ENCODE results near the gene IL1RAPL1.

DNA sequence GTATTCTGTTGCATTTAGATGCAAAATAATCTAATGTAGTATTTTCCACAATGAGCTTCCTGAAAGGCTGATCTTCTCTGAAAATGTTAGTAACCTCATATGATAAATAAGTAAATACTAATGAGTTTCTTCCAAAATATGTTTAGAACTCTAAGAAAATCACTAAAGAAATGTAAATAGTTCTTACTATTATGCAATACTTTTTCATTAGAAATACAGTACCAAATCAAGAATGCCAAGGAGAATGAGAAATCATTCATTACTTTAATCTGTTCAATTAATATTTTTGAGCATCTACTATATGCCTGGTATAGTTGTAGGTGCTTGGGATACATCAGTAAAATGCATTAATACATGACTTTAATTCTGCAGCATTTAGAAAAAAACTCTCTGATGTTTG, 130.6 kb downstream of the IL1RAPL1 start:
- TF ChIP-seq, protein P1, sequence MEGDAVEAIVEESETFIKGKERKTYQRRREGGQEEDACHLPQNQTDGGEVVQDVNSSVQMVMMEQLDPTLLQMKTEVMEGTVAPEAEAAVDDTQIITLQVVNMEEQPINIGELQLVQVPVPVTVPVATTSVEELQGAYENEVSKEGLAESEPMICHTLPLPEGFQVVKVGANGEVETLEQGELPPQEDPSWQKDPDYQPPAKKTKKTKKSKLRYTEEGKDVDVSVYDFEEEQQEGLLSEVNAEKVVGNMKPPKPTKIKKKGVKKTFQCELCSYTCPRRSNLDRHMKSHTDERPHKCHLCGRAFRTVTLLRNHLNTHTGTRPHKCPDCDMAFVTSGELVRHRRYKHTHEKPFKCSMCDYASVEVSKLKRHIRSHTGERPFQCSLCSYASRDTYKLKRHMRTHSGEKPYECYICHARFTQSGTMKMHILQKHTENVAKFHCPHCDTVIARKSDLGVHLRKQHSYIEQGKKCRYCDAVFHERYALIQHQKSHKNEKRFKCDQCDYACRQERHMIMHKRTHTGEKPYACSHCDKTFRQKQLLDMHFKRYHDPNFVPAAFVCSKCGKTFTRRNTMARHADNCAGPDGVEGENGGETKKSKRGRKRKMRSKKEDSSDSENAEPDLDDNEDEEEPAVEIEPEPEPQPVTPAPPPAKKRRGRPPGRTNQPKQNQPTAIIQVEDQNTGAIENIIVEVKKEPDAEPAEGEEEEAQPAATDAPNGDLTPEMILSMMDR (IDR thresholded peaks at IDR 0.05; ENCODE audit: borderline replicate concordance, extremely low read depth, low read length, poor library complexity, severe bottlenecking), result no peak
- no peak for TF ChIP-seq EZH2 (IDR thresholded peaks at IDR 0.05; ENCODE audit: borderline replicate concordance, low read depth, low read length, severe bottlenecking)

All from DND-41 (cell line).